ENCODE results near the gene HOXD9.

The HOXD9 gene

GRCh38 chr2:176122683-176123410, at the start of gene HOXD9:
HOXD9 (plus strand) TSS chr2:176122719; CDS start chr2:176122769, 50 bp downstream.
- peaks cover 9% of the 10 kb centered on the region for H3K4me1 Mint-ChIP-seq (ENCODE audit: low read depth)
- peaks cover 89% of the 10 kb centered on the region for H3K27me3 Mint-ChIP-seq (ENCODE audit: low read depth)
- H3K4me3 Mint-ChIP-seq = no peak within 1 kb of the TSS
- H3K27ac Mint-ChIP-seq = peak within 1 kb of the TSS; percentile 49
- H3K9me3 Mint-ChIP-seq = peaks cover 3% of the 10 kb centered on the region
- peaks cover 2% of the 10 kb centered on the region for H3K36me3 Mint-ChIP-seq (ENCODE audit: low read depth)

DNA sequence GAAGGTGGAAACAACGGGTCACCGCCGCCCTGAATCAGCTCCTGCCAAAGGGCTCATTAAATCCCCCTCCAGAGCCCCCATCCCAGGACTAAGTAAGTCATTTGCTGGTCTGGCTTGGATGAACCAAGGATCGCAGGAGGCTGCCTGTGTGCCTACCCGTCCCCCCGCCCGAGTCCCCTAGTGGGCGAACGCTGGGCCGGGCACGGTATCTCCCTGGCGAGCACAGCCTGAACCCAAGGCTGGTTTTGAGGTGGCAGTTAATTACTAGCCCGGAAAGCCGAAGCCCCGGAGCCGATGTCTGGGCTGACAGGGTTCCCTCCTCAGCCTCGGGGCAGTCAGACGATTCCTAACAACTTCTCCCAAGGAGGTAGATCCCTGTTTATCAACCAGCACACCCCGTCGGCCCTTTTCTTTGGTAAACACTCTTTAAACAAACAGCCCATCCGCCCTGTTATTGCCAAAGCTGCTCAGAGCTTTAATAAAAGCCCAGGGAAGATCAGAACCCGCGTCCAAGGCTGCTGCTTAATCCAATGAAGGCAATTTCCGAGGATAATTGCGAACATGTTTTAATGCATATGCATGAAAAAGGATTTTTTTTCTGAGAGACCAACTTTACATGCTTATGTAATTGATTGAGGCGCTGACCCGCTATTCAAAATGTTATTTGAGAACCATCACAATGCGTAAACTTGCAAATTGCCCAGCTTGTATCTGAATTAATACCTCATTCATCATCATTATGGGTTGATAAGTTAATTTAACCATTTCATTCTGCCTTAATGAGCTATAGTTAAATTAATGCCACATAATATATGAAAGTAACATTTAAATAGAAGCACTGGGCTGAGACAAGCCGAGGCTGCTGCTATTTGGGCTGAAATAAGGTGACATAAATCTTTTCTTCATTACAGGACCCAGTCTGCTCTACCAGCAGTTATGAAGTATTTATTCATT, 49.3 kb upstream of the HOXD9 start:
- Mint-ChIP-seq H3K27me3 (ENCODE audit: low read depth) (peaks cover 84% of the 10 kb centered on the region), H3K4me1 (ENCODE audit: low read depth) (peaks cover 3% of the 10 kb centered on the region), H3K27ac (no peak overlapping the region), H3K4me3 (no peak overlapping the region), H3K36me3 (ENCODE audit: low read depth) (no peaks in the 10 kb centered on the region), H3K9me3 (no peaks in the 10 kb centered on the region)

- H3K27me3 Mint-ChIP-seq (ENCODE audit: low read depth) = peaks cover 82% of the 10 kb centered on the region
- peaks cover 9% of the 10 kb centered on the region for H3K4me1 Mint-ChIP-seq (ENCODE audit: low read depth)
- H3K9me3 Mint-ChIP-seq = no peaks in the 10 kb centered on the region
- no peak overlapping the region for H3K27ac Mint-ChIP-seq
- H3K4me3 Mint-ChIP-seq = no peak overlapping the region
- peaks cover 2% of the 10 kb centered on the region for H3K36me3 Mint-ChIP-seq (ENCODE audit: low read depth)
These were observed 47.5 kb upstream of the HOXD9 start for GRCh38 chr2:176074919-176075425.

DNA sequence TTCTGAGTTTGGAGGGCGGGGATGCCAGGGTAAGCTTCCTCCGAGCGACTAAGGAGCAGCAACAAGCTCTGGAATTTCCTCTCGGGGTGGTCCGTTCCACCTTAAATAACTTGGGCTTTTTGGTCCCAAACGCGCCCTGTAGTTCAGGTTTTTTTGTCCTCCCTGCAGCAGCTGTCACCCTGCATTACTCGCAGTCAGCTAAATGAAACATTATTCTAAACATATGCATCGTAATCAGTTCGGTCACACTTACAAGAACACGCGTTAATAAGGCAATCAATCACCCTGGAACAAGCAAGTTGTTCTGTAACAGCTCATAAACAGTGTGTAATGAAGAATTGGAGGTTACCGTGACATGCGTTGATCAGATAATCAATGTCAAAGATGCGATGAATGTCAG, 47.0 kb upstream of the HOXD9 start:
- Mint-ChIP-seq H3K4me1 (ENCODE audit: low read depth) (peaks cover 9% of the 10 kb centered on the region), H3K36me3 (ENCODE audit: low read depth) (peaks cover 2% of the 10 kb centered on the region), H3K27ac (no peak overlapping the region), H3K27me3 (ENCODE audit: low read depth) (peaks cover 77% of the 10 kb centered on the region), H3K9me3 (no peaks in the 10 kb centered on the region), H3K4me3 (no peak overlapping the region)

DNA sequence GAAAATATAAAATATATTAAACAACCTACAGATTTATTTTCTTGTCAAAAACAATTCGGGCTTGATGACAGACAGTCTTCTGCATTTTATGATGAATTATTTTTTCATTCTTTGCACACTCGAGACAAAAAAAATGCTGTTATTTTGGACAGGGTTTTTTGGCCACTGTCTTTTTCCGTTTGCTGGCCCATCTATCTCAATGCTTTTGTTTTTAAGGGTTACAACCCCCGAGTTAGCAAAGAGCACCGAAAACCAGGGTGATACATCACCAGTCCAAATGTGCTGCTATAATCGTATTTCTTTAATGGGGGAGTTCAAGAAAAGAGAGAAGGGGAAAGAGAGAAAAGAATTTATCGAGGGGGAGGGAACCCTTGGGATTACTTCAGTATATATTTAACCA, 46.5 kb upstream of the HOXD9 start:
- H3K27ac Mint-ChIP-seq = no peak overlapping the region
- peaks cover 9% of the 10 kb centered on the region for H3K4me1 Mint-ChIP-seq (ENCODE audit: low read depth)
- H3K4me3 Mint-ChIP-seq = no peak overlapping the region

DNA sequence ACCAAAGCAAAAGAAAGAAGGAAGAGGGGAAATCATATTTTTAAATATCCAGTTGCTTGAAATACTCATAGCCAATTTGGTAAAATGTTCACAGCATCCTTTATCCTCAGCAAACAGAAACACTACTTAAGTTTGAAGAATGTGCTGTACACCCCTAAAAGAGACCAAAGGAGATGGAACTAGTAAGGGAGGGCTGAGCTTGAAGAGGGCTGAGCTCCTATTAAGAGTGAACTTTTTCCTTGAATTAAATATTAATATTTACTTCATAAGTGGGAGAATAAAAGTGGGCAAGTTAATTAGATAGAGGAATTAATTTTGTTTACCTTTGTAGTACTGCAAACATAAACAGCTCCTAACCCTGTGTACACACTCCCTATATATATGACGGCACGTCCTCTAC, 45.7 kb upstream of the HOXD9 start:
- H3K9me3 Mint-ChIP-seq = no peaks in the 10 kb centered on the region
- H3K27ac Mint-ChIP-seq = no peak overlapping the region
- no peak overlapping the region for H3K4me3 Mint-ChIP-seq
- peaks cover 9% of the 10 kb centered on the region for H3K4me1 Mint-ChIP-seq (ENCODE audit: low read depth)
- peaks cover 2% of the 10 kb centered on the region for H3K36me3 Mint-ChIP-seq (ENCODE audit: low read depth)
- peaks cover 77% of the 10 kb centered on the region for H3K27me3 Mint-ChIP-seq (ENCODE audit: low read depth)

More for the DNA sequence above, 46.5 kb upstream of the HOXD9 start:
- Mint-ChIP-seq H3K9me3 (no peaks in the 10 kb centered on the region), H3K27me3 (ENCODE audit: low read depth) (peaks cover 75% of the 10 kb centered on the region), H3K36me3 (ENCODE audit: low read depth) (peaks cover 2% of the 10 kb centered on the region)

GRCh38 chr2:176078541-176079284, 43.8 kb upstream of the HOXD9 start:
- H3K4me3 Mint-ChIP-seq = peak overlapping the region; percentile 32
- H3K27me3 Mint-ChIP-seq (ENCODE audit: low read depth) = peaks cover 74% of the 10 kb centered on the region
- peak overlapping the region; percentile 81 for H3K27ac Mint-ChIP-seq
- H3K4me1 Mint-ChIP-seq (ENCODE audit: low read depth) = peaks cover 9% of the 10 kb centered on the region
- H3K36me3 Mint-ChIP-seq (ENCODE audit: low read depth) = peaks cover 4% of the 10 kb centered on the region
- peaks cover 2% of the 10 kb centered on the region for H3K9me3 Mint-ChIP-seq

DNA sequence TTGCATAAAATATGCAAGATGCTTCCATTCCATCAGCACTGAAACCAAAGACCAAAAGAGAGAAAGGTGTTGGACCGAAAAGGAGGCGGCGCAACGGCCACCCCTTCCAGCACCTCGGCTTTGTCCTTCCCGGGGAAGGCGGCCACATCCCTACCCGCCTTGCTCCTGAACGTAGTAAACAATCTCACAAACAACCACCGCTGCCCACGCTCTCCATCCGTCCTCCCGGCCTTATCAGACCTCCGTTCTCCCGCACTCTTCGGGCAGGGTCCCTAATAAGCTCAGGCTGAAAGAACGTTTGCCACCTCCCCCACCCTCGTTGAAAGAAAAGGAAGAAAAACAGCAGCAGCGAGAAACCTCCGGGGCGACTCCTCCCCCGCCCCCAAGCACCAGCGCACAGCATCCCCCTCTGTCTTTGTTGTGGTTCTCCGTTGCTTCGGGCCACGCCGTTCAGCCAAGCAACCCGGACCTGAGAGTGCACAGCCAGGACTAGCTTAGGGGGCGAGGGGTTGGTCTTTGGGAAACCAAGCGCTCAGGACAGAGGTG, 43.2 kb upstream of the HOXD9 start:
- H3K36me3 Mint-ChIP-seq (ENCODE audit: low read depth) = peaks cover 9% of the 10 kb centered on the region
- peaks cover 76% of the 10 kb centered on the region for H3K27me3 Mint-ChIP-seq (ENCODE audit: low read depth)
- H3K4me1 Mint-ChIP-seq (ENCODE audit: low read depth) = peaks cover 9% of the 10 kb centered on the region
- peaks cover 3% of the 10 kb centered on the region for H3K9me3 Mint-ChIP-seq
- peak overlapping the region; percentile 81 for H3K27ac Mint-ChIP-seq
- H3K4me3 Mint-ChIP-seq = peak overlapping the region; percentile 32

DNA sequence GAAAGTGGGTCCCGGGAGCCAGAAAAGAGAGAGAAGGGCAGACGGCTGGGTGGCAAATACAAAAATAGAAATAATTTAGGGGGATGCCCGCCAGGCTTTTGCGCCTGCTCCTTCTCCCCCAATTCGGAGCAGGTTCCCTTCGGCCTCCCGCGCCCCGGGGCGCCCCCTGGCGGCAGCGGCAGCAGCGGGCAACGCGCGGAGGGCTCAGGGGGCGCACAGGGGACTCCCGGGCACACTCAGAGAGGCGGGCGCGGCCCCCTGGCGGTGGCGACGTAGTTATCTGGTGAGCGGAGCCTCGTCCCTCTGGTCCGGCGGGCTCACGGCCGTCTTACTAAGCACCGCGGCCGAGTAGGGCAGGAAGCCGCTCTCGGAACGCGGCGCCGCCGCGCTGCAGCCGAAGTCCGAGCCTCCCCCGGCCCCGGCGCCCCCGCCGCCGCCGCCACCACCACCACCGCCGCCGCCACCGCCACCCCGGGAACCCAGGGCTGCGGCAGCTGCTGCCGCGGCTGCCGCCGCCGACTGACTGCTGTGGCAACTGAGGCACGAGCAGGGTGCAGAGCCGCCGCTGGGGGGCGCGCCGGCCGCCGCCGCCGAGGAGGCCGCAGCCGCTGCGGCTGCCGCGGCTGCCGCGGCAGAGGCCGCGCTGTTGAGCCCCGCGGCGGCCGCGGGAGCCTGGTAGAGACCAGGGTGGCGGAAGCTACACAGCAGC, 42.5 kb upstream of the HOXD9 start:
- H3K27ac Mint-ChIP-seq = peak overlapping the region; percentile 81
- peaks cover 9% of the 10 kb centered on the region for H3K36me3 Mint-ChIP-seq (ENCODE audit: low read depth)
- H3K4me3 Mint-ChIP-seq = peak overlapping the region; percentile 32
- peaks cover 3% of the 10 kb centered on the region for H3K9me3 Mint-ChIP-seq
- peaks cover 9% of the 10 kb centered on the region for H3K4me1 Mint-ChIP-seq (ENCODE audit: low read depth)
- peaks cover 76% of the 10 kb centered on the region for H3K27me3 Mint-ChIP-seq (ENCODE audit: low read depth)

DNA sequence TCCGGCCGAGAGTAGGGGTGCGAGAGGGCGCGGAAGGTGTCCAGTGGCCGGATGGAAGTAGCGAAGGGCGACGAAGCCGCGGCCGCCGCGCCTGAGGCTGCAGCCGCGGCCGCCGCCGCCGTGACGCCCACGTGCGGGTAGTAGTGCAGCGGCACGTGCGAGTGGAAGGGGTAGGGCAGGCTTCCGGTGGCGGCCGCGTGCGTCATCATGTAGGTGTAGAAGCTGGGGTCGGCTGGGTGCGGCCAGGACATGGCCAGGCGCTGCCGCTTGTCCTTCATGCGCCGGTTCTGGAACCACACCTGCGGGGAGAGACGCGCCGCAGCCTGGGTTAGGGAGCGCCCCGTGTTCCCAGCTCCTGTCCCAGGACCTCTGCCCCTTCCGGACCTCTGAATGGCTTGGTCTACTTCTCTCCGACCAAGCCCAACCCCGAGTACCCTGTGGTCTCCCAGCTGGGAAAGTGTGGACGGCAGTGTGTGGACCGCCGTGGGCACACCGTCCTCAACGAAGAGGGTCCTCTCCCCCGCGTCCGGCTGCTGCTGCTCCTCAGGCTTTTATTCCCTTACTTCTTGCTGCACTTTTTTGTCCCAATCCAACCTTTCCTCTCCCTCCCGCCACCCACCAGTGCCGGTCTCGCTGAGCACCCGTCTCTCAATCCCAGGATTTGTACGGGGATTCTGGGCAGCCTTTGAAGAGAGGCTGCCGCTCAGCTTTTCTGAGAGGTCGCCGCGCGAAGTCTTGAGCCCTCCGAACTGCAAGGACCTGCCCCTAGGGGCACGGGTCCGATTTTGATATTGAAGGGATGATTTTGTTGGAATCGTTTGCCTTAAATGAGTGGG, 41.8 kb upstream of the HOXD9 start:
- peaks cover 9% of the 10 kb centered on the region for H3K36me3 Mint-ChIP-seq (ENCODE audit: low read depth)
- peaks cover 3% of the 10 kb centered on the region for H3K9me3 Mint-ChIP-seq
- peaks cover 76% of the 10 kb centered on the region for H3K27me3 Mint-ChIP-seq (ENCODE audit: low read depth)
- no peak overlapping the region for H3K4me3 Mint-ChIP-seq
- H3K27ac Mint-ChIP-seq = peak overlapping the region; percentile 80
- peaks cover 9% of the 10 kb centered on the region for H3K4me1 Mint-ChIP-seq (ENCODE audit: low read depth)

DNA sequence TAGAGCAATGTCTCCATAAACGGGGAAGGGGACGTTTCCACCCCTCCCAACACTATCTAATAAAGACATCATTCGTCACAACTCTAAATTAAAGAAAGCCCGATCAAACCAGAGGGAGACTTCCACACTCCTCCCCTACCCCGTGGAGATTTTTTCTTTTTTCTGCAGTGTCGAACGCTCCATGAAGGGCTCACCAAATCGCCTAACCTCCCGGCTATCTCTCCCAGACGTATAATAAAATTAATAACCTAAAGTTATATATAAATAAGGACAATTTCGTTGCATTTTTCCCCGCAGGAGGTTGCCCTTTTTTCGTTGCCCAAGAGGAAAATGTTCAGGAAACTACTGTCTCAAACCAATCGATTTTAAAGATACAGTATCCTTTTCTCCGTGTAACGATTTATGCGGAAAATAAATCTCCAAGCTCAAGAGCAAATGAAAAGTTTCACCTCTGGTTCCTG, 41.1 kb upstream of the HOXD9 start:
- peaks cover 9% of the 10 kb centered on the region for H3K4me1 Mint-ChIP-seq (ENCODE audit: low read depth)
- peaks cover 9% of the 10 kb centered on the region for H3K36me3 Mint-ChIP-seq (ENCODE audit: low read depth)
- H3K9me3 Mint-ChIP-seq = peaks cover 3% of the 10 kb centered on the region
- H3K4me3 Mint-ChIP-seq = no peak overlapping the region
- peak overlapping the region; percentile 80 for H3K27ac Mint-ChIP-seq
- H3K27me3 Mint-ChIP-seq (ENCODE audit: low read depth) = peaks cover 76% of the 10 kb centered on the region

GRCh38 chr2:176081837-176082524, 40.5 kb upstream of the HOXD9 start:
- H3K4me3 Mint-ChIP-seq = no peak overlapping the region
- H3K27me3 Mint-ChIP-seq (ENCODE audit: low read depth) = peaks cover 78% of the 10 kb centered on the region
- peak overlapping the region; percentile 80 for H3K27ac Mint-ChIP-seq
- peaks cover 9% of the 10 kb centered on the region for H3K4me1 Mint-ChIP-seq (ENCODE audit: low read depth)
- H3K9me3 Mint-ChIP-seq = peaks cover 3% of the 10 kb centered on the region
- H3K36me3 Mint-ChIP-seq (ENCODE audit: low read depth) = peaks cover 9% of the 10 kb centered on the region

Measured in T-helper 1 cell treated with Interleukin-12 subunit alpha and Interleukin-12 subunit beta and Interleukin-4 antibody, amounts not matched to agents 30 μg/mL and 1 μg/mL, for 36 hours (primary cell).